ENCODE data around the gene OR13C4. TPM values are rescaled to one million over a fixed set of nuclear protein-coding genes. Genes with fewer than 3 reads are reported as not detected.

The OR13C4 gene
- total RNA-seq, 1 experiment from 2014 or later, result not detected

DNA sequence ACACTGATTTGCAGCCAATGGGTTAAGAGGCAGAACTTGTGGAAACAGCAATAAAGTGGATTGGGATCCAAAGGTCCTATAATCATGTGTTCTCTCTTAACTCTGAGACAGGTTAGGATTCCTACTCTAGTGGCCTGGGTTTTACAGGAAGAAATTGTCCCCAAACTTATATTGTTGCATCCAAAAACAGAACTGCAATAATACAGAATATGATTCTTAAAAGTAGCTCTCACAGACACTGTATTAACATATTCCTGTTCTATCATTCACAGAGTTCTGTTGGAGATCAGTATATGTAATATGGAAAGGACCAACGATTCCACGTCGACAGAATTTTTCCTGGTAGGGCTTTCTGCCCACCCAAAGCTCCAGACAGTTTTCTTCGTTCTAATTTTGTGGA is 41.9 kb upstream of the OR13C4 start, which contains the start of gene OR13C8:
Gene OR13C8 (plus strand): TSS at position 301 of the 400 bp plus-strand sequence. CDS start 0 bp downstream, at position 301.
- Histone ChIP-seq H3K9me3 (ENCODE audit: insufficient read depth, low read depth) (no peaks in the 10 kb centered on the region; the same call in 1 of the 2 replicates), H4K20me1 (ENCODE audit: insufficient read depth) (no peaks in the 10 kb centered on the region), H3K79me2 (ENCODE audit: low read depth) (no peaks in the 10 kb centered on the region), H3K4me1 (replicated peaks; ENCODE audit: insufficient read depth) (no peaks in the 10 kb centered on the region), H3K4me2 (no peak within 1 kb of the TSS), H3K4me3 (no peak within 1 kb of the TSS), H3K27me3 (ENCODE audit: insufficient read depth, low read depth) (no peaks in the 10 kb centered on the region), H3K36me3 (ENCODE audit: low read depth) (no peaks in the 10 kb centered on the region), H3K9me2 (ENCODE audit: insufficient read depth) (no peaks in the 10 kb centered on the region; the same call in 1 of the 2 replicates), H3K27ac (no peak within 1 kb of the TSS), H3F3A (ENCODE audit: insufficient read depth, low read depth) (no peaks in the 10 kb centered on the region), H2AFZ (0 out of 2 replicates have a peak within 1 kb of the TSS, but pooled peaks have one; percentile 39)
- intact Hi-C loops (cut with micrococcal nuclease; ENCODE audit: unreplicated experiment), result no loop called here
- DNase-seq, result no peak
- ChIA-PET CTCF (no interaction called here), POLR2A (ENCODE audit: unreplicated experiment) (no interaction called here)
- BruUV-seq (replicated peaks), result no TSS peak
- no peak for TF ChIP-seq CTCF (conservative IDR thresholded peaks at IDR 0.05)
- TF ChIP-seq EZH2 (IDR thresholded peaks at IDR 0.05; ENCODE audit: low read depth), result no peak

GRCh38 chr9:104564358-104564757 is 37.3 kb upstream of the OR13C4 start:
- ChIA-PET CTCF (no interaction called here), POLR2A (ENCODE audit: unreplicated experiment) (no interaction called here)
- DNase-seq, result no peak
- intact Hi-C loops (cut with micrococcal nuclease; ENCODE audit: unreplicated experiment), result no loop called here
- H3K9me3 ChIP-seq (ENCODE audit: insufficient read depth, low read depth), result no peaks in the 10 kb centered on the region
- H3K27ac ChIP-seq, result no peak overlapping the region
- no peaks in the 10 kb centered on the region for H3K4me1 ChIP-seq (replicated peaks; ENCODE audit: insufficient read depth)
- BruUV-seq (replicated peaks), result no TSS peak
- H3K36me3 ChIP-seq (ENCODE audit: low read depth), result no peaks in the 10 kb centered on the region
- no peak overlapping the region for H3K4me3 ChIP-seq
- H3K27me3 ChIP-seq (ENCODE audit: insufficient read depth, low read depth), result no peaks in the 10 kb centered on the region
- no peaks in the 10 kb centered on the region for H3F3A ChIP-seq (ENCODE audit: insufficient read depth, low read depth)
- H3K4me2 ChIP-seq, result no peak overlapping the region
- no peak overlapping the region for H2AFZ ChIP-seq
- H4K20me1 ChIP-seq (ENCODE audit: insufficient read depth), result no peaks in the 10 kb centered on the region
- H3K79me2 ChIP-seq (ENCODE audit: low read depth), result no peaks in the 10 kb centered on the region
- TF ChIP-seq EZH2 (IDR thresholded peaks at IDR 0.05; ENCODE audit: low read depth), result no peak
- TF ChIP-seq CTCF (conservative IDR thresholded peaks at IDR 0.05), result no peak
- no peaks in the 10 kb centered on the region; the same call in 1 of the 2 replicates for H3K9me2 ChIP-seq (ENCODE audit: insufficient read depth)

DNA sequence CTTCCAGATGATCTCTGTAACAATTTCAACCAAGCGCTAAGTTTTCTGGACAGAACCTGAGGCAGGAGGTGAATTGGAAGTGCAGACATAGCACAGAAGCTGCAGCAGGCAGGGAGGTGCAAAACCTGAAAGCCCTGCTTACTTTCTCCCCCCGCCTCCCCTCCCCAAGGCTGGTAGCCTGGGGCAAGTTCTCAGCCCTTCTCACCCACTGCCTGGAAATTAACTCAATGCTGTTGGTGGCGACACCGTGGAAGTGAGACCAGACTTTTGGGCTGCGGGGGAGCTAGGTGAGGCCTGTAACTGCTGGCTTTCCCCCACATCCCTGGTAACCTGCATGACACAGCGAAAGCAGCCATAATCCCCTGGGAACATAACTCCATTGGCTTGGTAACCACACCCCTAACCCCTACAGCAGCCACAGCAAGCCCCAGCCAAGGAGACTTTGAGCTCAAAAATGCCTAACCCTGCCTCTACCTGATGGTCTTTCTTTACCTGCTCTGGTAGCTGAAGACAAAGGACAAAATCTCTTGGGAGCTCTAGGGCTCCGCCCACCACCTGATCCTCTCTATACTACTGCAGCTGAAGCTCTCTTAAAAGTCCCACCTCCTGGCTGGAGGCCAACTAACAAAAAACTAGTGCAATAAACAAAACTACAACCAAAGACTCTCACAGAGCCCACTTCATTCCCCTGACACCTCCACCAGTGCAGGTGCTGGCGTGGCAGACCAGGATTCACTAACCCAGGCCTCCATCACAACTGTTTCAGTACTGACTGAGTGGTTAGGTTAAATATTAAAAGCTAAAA is 30.0 kb upstream of the OR13C4 start:
- Histone ChIP-seq H4K20me1 (ENCODE audit: insufficient read depth) (no peaks in the 10 kb centered on the region), H2AFZ (no peak overlapping the region), H3K27me3 (ENCODE audit: insufficient read depth, low read depth) (no peaks in the 10 kb centered on the region), H3K36me3 (ENCODE audit: low read depth) (no peaks in the 10 kb centered on the region), H3K4me1 (replicated peaks; ENCODE audit: insufficient read depth) (no peaks in the 10 kb centered on the region), H3K4me3 (no peak overlapping the region), H3K27ac (no peak overlapping the region), H3K79me2 (ENCODE audit: low read depth) (no peaks in the 10 kb centered on the region), H3F3A (ENCODE audit: insufficient read depth, low read depth) (no peaks in the 10 kb centered on the region), H3K4me2 (no peak overlapping the region), H3K9me2 (ENCODE audit: insufficient read depth) (no peaks in the 10 kb centered on the region), H3K9me3 (ENCODE audit: insufficient read depth, low read depth) (no peaks in the 10 kb centered on the region)
- ChIA-PET POLR2A (ENCODE audit: unreplicated experiment) (no interaction called here), CTCF (no interaction called here)
- no peak for TF ChIP-seq CTCF (conservative IDR thresholded peaks at IDR 0.05)
- TF ChIP-seq EZH2 (IDR thresholded peaks at IDR 0.05; ENCODE audit: low read depth), result no peak
- intact Hi-C loops (cut with micrococcal nuclease; ENCODE audit: unreplicated experiment), result no loop called here
- DNase-seq, result no peak
- no TSS peak for BruUV-seq (replicated peaks)

Measured in PC-9 (cell line).